GM18858 (cell line): ENCODE results near the gene SLC10A1.

Experiments
- ATAC-seq: cut with Tn5 transposase; IDR thresholded peaks from one replicate; pipeline ENCODE4 v1.9.1; 2021; ENCODE audit not compliant: unreplicated experiment

The SLC10A1 gene

GRCh38 chr14:69811227-69811867 lies 14.3 kb upstream of the SLC10A1 start:
- ATAC-seq = no peak

DNA sequence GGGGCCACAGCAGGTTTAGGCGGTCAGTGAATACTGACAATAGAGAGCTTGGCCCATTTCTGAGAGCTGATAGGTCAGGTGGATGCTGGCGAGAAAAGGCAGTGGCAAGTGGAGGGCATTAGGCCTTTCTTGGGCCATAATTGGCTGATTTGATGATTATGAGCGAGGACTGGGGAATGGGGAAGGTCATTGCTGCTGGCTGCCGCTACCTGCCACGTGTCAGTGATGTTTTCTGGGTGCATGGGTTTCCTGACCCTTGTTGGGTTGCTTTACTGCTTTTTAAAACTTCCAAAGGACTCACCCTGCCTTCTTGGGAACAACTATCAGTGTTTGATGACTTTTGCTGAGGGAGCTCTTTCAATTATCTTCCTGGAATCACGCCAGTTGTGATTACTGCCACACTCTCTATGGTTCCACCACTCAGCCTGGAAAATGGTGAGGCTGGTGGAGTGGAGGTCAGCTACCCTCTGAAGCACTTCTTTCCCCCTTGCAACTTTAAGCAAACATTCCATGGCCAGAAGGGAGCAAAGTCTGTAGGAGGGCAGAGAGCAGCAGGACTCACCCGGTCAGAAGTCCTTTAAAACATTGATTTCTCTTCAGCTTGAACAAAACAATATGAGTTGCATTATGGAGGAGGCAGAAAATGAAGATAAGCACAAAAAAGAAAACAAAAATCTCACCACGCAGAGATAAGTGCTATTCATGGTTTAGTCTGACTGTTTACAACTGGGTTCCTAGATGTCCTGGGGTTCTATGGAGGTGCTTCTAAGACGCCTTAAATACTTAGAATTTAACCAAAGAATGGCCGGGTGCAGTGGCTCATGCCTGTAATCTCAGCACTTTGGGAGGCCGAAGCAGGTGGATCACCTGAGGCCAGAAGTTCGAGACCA lies 12.1 kb upstream of the SLC10A1 start:
- ATAC-seq = no peak

GRCh38 chr14:69807192-69807591 lies 10.2 kb upstream of the SLC10A1 start:
- ATAC-seq = no peak

DNA sequence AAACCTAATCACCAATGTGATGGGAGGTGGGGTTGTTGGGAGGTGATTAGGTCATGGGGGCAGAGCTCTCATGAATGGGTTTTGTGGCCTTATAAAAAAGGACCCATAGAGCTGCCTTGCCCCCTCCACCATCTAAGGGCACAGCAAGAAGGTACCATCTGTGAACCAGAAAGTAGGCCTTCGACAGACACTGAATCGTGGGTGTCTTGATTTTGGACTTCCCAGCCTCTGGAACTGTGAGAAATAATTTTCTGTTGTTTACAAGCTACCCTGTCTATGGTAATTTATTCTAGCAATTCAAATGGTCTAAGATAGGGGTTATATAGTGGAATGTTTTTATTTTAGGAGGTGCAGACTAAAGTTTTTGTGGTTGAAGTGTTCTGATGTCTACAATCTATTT lies 7.9 kb upstream of the SLC10A1 start:
- no peak for ATAC-seq

DNA sequence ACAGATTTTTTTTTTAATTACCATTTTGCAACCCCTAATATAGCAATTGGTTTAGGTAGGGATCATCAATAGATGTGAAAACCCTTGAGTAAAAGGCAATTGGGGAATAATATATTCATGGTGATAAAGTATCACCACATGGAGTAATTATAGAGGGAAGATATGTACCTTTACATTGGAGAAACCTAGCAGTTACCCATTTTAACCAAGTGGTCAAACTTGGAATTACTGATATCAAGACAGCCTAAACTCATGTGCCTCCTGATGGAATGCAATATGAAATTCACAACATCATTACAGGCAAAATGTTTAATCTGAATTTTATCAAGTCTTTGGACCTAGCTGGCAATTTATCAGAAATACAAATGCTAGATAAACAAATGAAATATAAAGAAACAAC lies 6.7 kb upstream of the SLC10A1 start:
- ATAC-seq = no peak

DNA sequence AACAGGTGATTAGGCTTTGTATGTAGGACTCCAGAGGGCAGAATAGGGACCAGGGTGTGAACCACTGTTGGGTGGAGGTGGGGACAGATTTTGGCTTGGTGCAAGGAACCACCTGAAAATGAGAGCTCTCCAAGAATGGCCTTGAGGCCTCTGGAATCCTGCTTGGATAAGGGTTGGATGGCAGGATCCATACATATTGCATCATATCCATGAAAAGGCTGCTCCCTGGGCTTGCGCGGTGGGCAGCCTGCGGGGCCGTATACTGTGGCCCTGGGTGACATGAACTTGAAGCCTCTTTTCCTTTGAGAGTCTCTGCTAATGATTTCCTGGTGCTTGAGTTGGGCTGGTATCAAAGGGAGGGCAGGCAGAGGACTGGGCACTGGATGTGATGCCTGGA lies 1.3 kb upstream of the SLC10A1 start:
- no peak for ATAC-seq

- ATAC-seq = no peak
Measured at GRCh38 chr14:69797573-69798338, 715 bp upstream of the SLC10A1 start.

DNA sequence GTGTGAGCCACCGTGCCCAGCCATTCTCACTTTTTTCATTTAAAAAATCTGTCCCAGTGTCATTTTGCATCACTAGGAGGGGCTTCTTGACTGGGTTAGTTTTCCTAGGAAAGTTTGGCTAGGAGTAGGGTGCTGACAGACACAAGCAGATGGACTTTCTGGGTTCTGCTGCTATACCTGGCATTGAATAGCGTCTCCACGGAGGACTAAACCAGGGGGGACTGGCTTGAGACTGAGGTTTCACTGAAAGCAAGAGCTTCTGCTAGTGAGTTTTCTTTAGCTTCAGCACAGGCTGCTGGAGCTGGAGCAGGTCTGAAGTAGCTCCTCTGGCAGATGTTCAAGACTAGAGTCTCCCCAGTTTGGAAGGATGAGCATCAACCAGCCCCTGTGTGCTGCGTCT lies 1.4 kb downstream of the SLC10A1 start:
- no peak for ATAC-seq

DNA sequence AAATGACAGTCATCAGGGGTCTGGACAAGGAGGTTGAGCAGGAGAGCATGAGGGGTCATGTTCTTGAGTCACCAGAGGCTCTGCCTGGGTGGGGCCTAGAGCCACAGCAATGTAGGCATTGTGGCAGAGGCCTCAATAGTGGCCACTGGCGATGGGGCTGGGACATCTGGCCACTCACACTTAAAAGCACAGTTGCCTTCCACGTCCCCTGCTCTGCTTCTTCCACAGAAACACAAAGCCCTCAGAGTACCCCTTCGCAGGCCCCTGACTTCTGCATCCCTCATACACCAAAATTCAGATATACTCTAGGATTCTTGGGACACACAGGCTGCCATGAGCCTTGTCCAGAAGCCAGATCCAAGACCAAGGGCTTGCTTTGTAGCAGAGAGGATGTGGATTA lies 2.2 kb downstream of the SLC10A1 start:
- ATAC-seq = no peak

DNA sequence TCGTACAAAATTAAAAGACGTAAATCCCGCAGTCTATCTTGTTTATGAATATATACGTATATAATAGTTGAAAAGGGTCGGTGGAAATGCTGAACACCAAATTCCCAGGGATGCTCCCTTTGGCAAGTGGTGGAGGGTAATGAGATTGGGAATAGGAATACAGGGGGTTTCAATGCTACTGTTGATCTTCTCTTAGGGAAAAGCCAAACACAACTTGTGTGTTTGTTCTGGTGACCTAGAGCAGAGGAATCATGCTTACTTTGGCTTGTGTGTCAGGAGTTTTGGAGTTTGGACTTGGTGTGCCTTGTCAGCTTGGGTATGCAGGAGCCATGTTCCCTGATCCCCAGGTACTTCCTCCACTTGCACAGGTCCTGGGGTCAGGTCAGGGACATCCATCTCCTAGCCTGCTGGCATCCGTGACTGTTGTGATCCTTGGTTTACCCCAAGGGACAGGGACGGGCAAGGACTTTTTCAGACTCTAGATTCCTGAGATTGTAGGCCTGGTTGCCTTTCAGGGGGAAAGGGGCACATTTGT lies 4.1 kb downstream of the SLC10A1 start:
- ATAC-seq = no peak

- no peak for ATAC-seq
Measured at GRCh38 chr14:69789118-69789640, 7.9 kb downstream of the SLC10A1 start.

GRCh38 chr14:69786603-69787002 lies 10.4 kb downstream of the SLC10A1 start:
- no peak for ATAC-seq

- ATAC-seq = no peak
Measured at GRCh38 chr14:69784942-69785341, 12.1 kb downstream of the SLC10A1 start.

- no peak for ATAC-seq
Measured at GRCh38 chr14:69780952-69781351, 16.1 kb downstream of the SLC10A1 start.

DNA sequence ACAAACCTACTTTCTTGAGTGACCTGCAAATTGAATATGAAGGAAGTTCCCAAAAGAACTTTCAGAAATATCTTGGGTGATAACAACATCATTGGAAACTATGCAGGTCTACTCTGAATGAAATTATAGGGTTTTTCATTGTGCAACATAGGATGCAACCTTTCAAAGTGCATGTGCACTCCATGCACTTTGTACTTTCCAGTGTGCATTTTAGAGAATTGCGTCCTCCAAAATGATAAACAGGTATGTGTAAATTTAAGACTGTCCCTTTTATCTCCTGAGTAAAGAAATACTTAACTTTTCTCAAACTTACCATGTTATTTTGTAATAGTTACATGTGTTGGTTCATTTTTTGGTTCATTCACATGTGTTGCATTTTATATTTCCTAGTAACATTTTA lies 16.9 kb downstream of the SLC10A1 start:
- ATAC-seq = no peak

GRCh38 chr14:69779088-69779487 lies 18.0 kb downstream of the SLC10A1 start:
- ATAC-seq = no peak

- ATAC-seq = no peak
Measured at GRCh38 chr14:69776875-69777453, 20.1 kb downstream of the SLC10A1 start.

DNA sequence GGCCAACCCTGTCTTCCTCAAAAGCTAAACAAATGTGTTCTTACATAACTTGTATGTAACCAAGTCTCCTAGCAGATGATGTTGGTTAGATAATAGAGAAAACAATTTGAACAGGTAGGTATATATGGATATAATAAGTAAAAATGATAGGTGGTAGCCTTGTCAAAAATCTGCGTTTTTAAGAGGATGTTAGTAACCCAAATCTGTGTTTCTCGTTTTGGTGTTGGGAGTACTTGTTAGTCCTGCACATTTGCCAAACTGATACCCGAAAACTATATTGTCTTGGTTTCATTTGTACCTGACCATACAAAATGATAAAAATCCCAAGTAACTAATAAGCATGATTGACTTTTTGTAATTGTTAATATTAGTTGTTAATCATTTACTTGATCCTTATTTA lies 22.0 kb downstream of the SLC10A1 start:
- ATAC-seq = no peak

- no peak for ATAC-seq
Measured at GRCh38 chr14:69773571-69774276, 23.3 kb downstream of the SLC10A1 start.
